Activated CD4-positive, alpha-beta T cell treated with anti-CD3 and anti-CD28 coated beads for 24 hours (primary cell): Measurements from ENCODE around the gene DIAPH2.

ENCODE experiments used
- DNase-seq, 2 donors: peaks; one replicate each; pipeline ENCODE4 v3.0.0-alpha.2; 2020; ENCODE audit warnings: low read depth in 2 of 2

Gene DIAPH2

GRCh38 chrX:97481228-97481627 is 796.6 kb downstream of the DIAPH2 start:
- DNase-seq = no peak

- no peak for DNase-seq
Observed at GRCh38 chrX:97482666-97483300, 798.1 kb downstream of the DIAPH2 start.

GRCh38 chrX:97490656-97491055 is 806.0 kb downstream of the DIAPH2 start:
- no peak for DNase-seq

GRCh38 chrX:97494756-97495372 is 810.2 kb downstream of the DIAPH2 start:
- no peak for DNase-seq

GRCh38 chrX:97498093-97498492 is 813.5 kb downstream of the DIAPH2 start:
- no peak for DNase-seq

- no peak for DNase-seq
Observed at GRCh38 chrX:97504431-97504830, 819.8 kb downstream of the DIAPH2 start.

GRCh38 chrX:97517763-97518162 is 833.1 kb downstream of the DIAPH2 start:
- no peak for DNase-seq

GRCh38 chrX:97522307-97522706 is 837.7 kb downstream of the DIAPH2 start:
- no peak for DNase-seq

- no peak for DNase-seq
Observed at GRCh38 chrX:97524340-97524739, 839.7 kb downstream of the DIAPH2 start.

GRCh38 chrX:97524997-97525396 is 840.4 kb downstream of the DIAPH2 start:
- DNase-seq = no peak

GRCh38 chrX:97525981-97526380 is 841.3 kb downstream of the DIAPH2 start:
- DNase-seq = no peak

GRCh38 chrX:97527725-97528124 is 843.1 kb downstream of the DIAPH2 start:
- no peak for DNase-seq

GRCh38 chrX:97529536-97530200 is 845.0 kb downstream of the DIAPH2 start:
- no peak for DNase-seq

- DNase-seq = no peak
Observed at GRCh38 chrX:97531825-97532224, 847.2 kb downstream of the DIAPH2 start.

- DNase-seq = no peak
Observed at GRCh38 chrX:97538745-97539144, 854.1 kb downstream of the DIAPH2 start.

GRCh38 chrX:97539970-97540519 is 855.4 kb downstream of the DIAPH2 start:
- no peak for DNase-seq

- no peak for DNase-seq
Observed at GRCh38 chrX:97547877-97548578, 863.4 kb downstream of the DIAPH2 start.

- no peak for DNase-seq
Observed at GRCh38 chrX:97551821-97552220, 867.2 kb downstream of the DIAPH2 start.

GRCh38 chrX:97553833-97554232 is 869.2 kb downstream of the DIAPH2 start:
- DNase-seq = no peak

GRCh38 chrX:97556359-97556758 is 871.7 kb downstream of the DIAPH2 start:
- DNase-seq = no peak

GRCh38 chrX:97563531-97564133 is 879.0 kb downstream of the DIAPH2 start:
- peak in 1 of 2 donors; percentile 10 for DNase-seq

GRCh38 chrX:97564496-97564895 is 879.9 kb downstream of the DIAPH2 start:
- no peak for DNase-seq
